Loucy (cell line): ENCODE results near the gene KIF17.

ENCODE experiments used
- H2AFZ ChIP-seq: fragments of 200-600 bp; sonication (generic); 2 replicates; pipeline ENCODE4 v1.6.0; 2016; ENCODE audit warnings: antibody characterized with exemption, mild to moderate bottlenecking, low read length, moderate library complexity
- H3F3A ChIP-seq: fragments of 200-600 bp; 2 replicates; pipeline ENCODE4 v1.6.0; 2016; ENCODE audit warnings: antibody characterized with exemption, low read depth, mild to moderate bottlenecking
- H3K27me3 ChIP-seq: fragments of 200-600 bp; sonication (generic); 2 replicates; pipeline ENCODE4 v1.6.1; 2014; ENCODE audit warnings: low read length, mild to moderate bottlenecking; ENCODE audit not compliant: insufficient read depth, poor library complexity, severe bottlenecking
- H3K36me3 ChIP-seq: fragments of 200-600 bp; sonication (generic); 2 replicates; pipeline ENCODE4 v1.6.1; 2016; ENCODE audit warnings: low read length; ENCODE audit not compliant: insufficient read depth
- H3K4me1 ChIP-seq: fragments of 200-600 bp; sonication (generic); 2 replicates; pipeline ENCODE4 v1.5.1; 2014; ENCODE audit warnings: low read length, mild to moderate bottlenecking; ENCODE audit not compliant: insufficient read depth, poor library complexity, severe bottlenecking
- H3K4me2 ChIP-seq: fragments of 200-600 bp; sonication (generic); 2 replicates; pipeline ENCODE4 v1.6.0; 2014; ENCODE audit warnings: antibody characterized with exemption, low read length, low read depth, mild to moderate bottlenecking; ENCODE audit not compliant: poor library complexity, severe bottlenecking
- H3K4me3 ChIP-seq: fragments of 200-600 bp; sonication (generic); 2 replicates; pipeline ENCODE4 v1.5.1; 2014; ENCODE audit warnings: low read length, mild to moderate bottlenecking, mixed read lengths; ENCODE audit not compliant: poor library complexity, severe bottlenecking
- H3K79me2 ChIP-seq: fragments of 200-600 bp; sonication (generic); 2 replicates; pipeline ENCODE4 v1.6.1; 2014; ENCODE audit warnings: low read length; ENCODE audit not compliant: insufficient read depth
- H3K9ac ChIP-seq: fragments of 200-600 bp; sonication (generic); 2 replicates; pipeline ENCODE4 v1.6.0; 2014; ENCODE audit warnings: mild to moderate bottlenecking, low read depth, low read length, moderate library complexity; ENCODE audit not compliant: poor library complexity, severe bottlenecking
- H3K9me2 ChIP-seq: fragments of 200-600 bp; sonication (generic); replicated peaks from 2 replicates; pipeline ENCODE4 v1.6.1; 2016; ENCODE audit warnings: low read depth, low read length, mixed read lengths
- H3K9me3 ChIP-seq: fragments of 200-600 bp; sonication (generic); 2 replicates; pipeline ENCODE4 v1.6.1; 2014; ENCODE audit warnings: mild to moderate bottlenecking, antibody characterized with exemption, low read length, low read depth; ENCODE audit not compliant: insufficient read depth
- H4K20me1 ChIP-seq: fragments of 200-600 bp; sonication (generic); 2 replicates; pipeline ENCODE4 v1.6.0; 2014; ENCODE audit warnings: antibody characterized with exemption, low read length, mild to moderate bottlenecking; ENCODE audit not compliant: insufficient read depth, poor library complexity, severe bottlenecking
- EZH2phosphoT487 ChIP-seq: fragments of 200-600 bp; IDR thresholded peaks from 2 replicates; pipeline ENCODE4 v1.6.1; 2018; ENCODE audit warnings: antibody characterized with exemption, mild to moderate bottlenecking, moderate library complexity, borderline replicate concordance
- TF ChIP-seq, protein P1 (sequence below): fragments of 200-600 bp; sonication (generic); conservative IDR thresholded peaks from 2 replicates; pipeline ENCODE4 v1.5.1; 2014; ENCODE audit warnings: mild to moderate bottlenecking, antibody characterized with exemption, low read length

The KIF17 gene

DNA sequence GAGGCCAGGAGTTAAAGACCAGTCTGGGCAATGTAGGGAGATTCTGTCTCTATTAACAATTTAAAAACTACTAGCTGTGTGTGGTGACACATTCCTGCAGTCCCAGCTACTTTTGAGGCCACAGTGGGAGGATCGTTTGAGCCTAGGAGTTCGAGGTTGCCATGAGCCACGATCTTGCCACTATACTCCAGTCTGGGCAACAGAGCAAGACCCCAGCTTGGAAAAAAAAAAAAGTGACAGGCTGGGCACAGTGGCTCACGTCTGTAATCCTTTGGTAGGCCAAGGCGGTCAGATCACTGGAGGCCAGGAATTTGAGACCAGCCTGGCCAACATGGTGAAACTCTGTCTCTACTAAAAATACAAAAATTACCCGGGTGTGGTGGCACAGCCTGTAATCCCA, 42.5 kb upstream of the KIF17 start:
- no peaks in the 10 kb centered on the region for H3F3A ChIP-seq
- H2AFZ ChIP-seq, result no peak overlapping the region
- no peak overlapping the region for H3K4me3 ChIP-seq
- no peaks in the 10 kb centered on the region for H3K79me2 ChIP-seq
- H3K9me3 ChIP-seq, result no peaks in the 10 kb centered on the region
- H4K20me1 ChIP-seq, result peaks cover 9% of the 10 kb centered on the region
- no peaks in the 10 kb centered on the region for H3K27me3 ChIP-seq
- TF ChIP-seq, protein P1, sequence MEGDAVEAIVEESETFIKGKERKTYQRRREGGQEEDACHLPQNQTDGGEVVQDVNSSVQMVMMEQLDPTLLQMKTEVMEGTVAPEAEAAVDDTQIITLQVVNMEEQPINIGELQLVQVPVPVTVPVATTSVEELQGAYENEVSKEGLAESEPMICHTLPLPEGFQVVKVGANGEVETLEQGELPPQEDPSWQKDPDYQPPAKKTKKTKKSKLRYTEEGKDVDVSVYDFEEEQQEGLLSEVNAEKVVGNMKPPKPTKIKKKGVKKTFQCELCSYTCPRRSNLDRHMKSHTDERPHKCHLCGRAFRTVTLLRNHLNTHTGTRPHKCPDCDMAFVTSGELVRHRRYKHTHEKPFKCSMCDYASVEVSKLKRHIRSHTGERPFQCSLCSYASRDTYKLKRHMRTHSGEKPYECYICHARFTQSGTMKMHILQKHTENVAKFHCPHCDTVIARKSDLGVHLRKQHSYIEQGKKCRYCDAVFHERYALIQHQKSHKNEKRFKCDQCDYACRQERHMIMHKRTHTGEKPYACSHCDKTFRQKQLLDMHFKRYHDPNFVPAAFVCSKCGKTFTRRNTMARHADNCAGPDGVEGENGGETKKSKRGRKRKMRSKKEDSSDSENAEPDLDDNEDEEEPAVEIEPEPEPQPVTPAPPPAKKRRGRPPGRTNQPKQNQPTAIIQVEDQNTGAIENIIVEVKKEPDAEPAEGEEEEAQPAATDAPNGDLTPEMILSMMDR, result no peak
- no peak for TF ChIP-seq EZH2phosphoT487
- H3K9ac ChIP-seq, result no peak overlapping the region
- H3K9me2 ChIP-seq, result no peaks in the 10 kb centered on the region
- H3K4me1 ChIP-seq, result no peaks in the 10 kb centered on the region
- H3K4me2 ChIP-seq, result no peak overlapping the region
- peaks cover 92% of the 10 kb centered on the region for H3K36me3 ChIP-seq

- peaks cover 14% of the 10 kb centered on the region; the same call in 1 of the 2 replicates for H3K79me2 ChIP-seq
- H3F3A ChIP-seq, result no peaks in the 10 kb centered on the region
- H3K9me2 ChIP-seq, result no peaks in the 10 kb centered on the region
- TF ChIP-seq, protein P1, result no peak
- TF ChIP-seq EZH2phosphoT487, result no peak
- H3K4me1 ChIP-seq, result no peaks in the 10 kb centered on the region
- no peaks in the 10 kb centered on the region for H3K9me3 ChIP-seq
- no peaks in the 10 kb centered on the region for H3K27me3 ChIP-seq
- peaks cover 82% of the 10 kb centered on the region for H3K36me3 ChIP-seq
- H3K9ac ChIP-seq, result no peak overlapping the region
- no peak overlapping the region for H3K4me3 ChIP-seq
- H4K20me1 ChIP-seq, result peaks cover 16% of the 10 kb centered on the region
- no peak overlapping the region for H3K4me2 ChIP-seq
- no peak overlapping the region for H2AFZ ChIP-seq
Measured at GRCh38 chr1:20753589-20753988, 35.8 kb upstream of the KIF17 start.

GRCh38 chr1:20751462-20751990, 33.7 kb upstream of the KIF17 start:
- Histone ChIP-seq H3K9me2 (no peaks in the 10 kb centered on the region), H3K4me3 (no peak overlapping the region), H3K4me2 (no peak overlapping the region), H3K9ac (no peak overlapping the region), H3K36me3 (peaks cover 84% of the 10 kb centered on the region), H3K9me3 (no peaks in the 10 kb centered on the region), H3K79me2 (peaks cover 14% of the 10 kb centered on the region; the same call in 1 of the 2 replicates), H3K4me1 (no peaks in the 10 kb centered on the region), H3F3A (no peaks in the 10 kb centered on the region), H2AFZ (no peak overlapping the region), H3K27me3 (no peaks in the 10 kb centered on the region), H4K20me1 (peaks cover 16% of the 10 kb centered on the region)
- no peak for TF ChIP-seq EZH2phosphoT487
- TF ChIP-seq, protein P1, result no peak
